CD4-positive, alpha-beta T cell treated with Interleukin-15 for 1 hour (primary cell): ENCODE results near the gene MYO1D.
"Not testable (repeated sequence)": the region's sequence is repeated elsewhere in the genome, so short reads cannot be mapped to it uniquely, and the experiment has no call there.

Experiments used
- DNase-seq: peaks from one replicate; pipeline ENCODE4 v3.0.0-alpha.2; 2020

Gene MYO1D

GRCh38 chr17:32720671-32721070, 156.3 kb downstream of the MYO1D start:
- no peak for DNase-seq

- no peak for DNase-seq
Measured at GRCh38 chr17:32719689-32720088, 157.2 kb downstream of the MYO1D start.

- DNase-seq, result not testable (repeated sequence)
Measured at GRCh38 chr17:32714922-32715321, 162.0 kb downstream of the MYO1D start.

DNA sequence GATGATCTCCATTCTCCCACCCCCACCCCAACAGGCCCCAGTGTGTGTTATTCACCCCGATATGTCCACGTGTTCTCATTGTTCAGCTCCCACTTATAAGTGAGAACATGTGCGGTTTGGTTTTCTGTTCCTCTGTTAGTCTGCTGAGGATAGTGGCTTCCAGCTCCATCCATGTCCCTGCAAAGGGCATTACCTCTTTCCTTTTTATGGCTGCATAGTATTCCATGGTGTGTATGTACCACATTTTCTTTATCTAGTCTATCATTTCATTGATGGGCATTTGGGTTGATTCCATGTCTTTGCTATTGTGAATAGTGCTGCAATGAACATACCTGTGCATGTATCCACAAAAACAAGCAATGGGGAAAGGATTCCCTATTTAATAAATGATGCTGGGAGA, 162.7 kb downstream of the MYO1D start:
- DNase-seq, result not testable (repeated sequence)

DNA sequence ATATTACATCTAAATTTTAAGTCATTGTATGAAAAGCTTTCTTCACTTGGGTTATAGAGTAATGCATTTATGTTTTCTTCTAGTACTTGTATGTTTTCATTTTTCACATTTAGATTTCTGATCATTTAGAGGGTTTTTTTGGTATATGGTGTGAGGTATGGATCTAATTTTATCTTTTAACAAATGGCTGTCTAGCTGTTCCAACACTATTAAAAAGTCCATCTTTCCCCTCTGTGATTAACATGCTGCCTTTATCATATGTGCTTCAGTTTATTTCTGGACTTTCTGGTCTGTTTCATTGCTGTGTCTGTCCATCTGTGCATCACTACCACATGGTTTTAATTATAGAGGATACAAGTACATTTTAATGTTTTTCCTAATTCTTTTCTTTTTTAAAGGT, 163.8 kb downstream of the MYO1D start:
- DNase-seq, result no peak

DNA sequence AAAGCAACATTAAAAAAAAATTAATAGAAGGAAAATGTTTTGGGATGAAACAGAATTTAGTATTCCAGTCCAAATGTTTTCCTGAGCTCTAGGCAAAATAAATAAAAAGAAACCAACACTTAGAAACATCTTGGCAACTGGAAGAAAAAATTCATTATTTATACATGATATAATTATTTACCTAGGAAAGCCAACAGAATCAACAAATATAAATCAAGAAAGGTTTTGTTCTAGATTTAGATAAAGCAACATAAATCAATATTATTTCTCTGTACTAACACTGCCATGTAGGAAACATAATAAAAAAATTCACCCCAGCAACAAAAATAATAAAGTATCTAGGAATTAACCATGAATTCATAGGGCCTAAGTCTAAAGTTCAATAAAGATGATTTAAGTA, 167.4 kb downstream of the MYO1D start:
- no peak for DNase-seq

GRCh38 chr17:32701871-32702270, 175.1 kb downstream of the MYO1D start:
- DNase-seq, result no peak

DNA sequence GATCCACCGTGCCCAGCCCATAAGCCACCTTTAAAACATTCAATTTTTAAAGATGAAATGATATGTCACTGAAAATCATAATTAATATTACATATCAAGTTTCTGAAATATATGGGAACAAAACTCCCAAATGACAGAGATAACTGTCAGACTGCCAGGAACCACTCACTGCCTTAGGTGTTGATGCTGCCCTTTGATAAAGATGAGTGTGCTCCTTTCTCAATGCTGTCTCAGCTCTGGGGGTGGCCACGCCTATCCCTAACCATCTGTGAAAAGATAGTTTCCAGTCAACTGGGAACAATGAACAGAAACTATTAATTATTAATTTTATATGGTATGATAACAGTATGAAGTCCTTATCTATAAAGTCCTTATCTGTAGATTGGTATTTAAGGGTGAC, 177.7 kb downstream of the MYO1D start:
- no peak for DNase-seq

- DNase-seq, result no peak
Measured at GRCh38 chr17:32697728-32698625, 178.9 kb downstream of the MYO1D start.

- no peak for DNase-seq
Measured at GRCh38 chr17:32696426-32696825, 180.5 kb downstream of the MYO1D start.

DNA sequence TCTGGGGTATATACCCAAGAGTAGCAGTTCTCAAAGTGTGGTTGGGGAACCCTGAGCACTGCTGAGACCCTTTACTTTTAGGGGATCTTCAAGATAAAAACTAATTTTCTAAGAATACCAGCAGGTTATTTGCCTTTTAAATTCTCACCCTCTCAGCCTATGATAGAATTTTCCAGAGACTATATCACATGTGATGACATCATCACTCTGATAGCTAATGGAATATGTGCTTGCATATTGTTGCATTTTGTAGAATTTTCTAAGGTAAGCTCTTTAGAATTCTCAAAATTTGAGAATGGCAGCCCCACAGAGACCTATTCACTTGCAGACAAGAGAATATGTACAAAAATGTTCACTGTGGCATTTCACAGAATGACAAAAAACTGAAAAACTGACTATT, 181.1 kb downstream of the MYO1D start:
- no peak for DNase-seq

- DNase-seq, result no peak
Measured at GRCh38 chr17:32693194-32693897, 183.6 kb downstream of the MYO1D start.

DNA sequence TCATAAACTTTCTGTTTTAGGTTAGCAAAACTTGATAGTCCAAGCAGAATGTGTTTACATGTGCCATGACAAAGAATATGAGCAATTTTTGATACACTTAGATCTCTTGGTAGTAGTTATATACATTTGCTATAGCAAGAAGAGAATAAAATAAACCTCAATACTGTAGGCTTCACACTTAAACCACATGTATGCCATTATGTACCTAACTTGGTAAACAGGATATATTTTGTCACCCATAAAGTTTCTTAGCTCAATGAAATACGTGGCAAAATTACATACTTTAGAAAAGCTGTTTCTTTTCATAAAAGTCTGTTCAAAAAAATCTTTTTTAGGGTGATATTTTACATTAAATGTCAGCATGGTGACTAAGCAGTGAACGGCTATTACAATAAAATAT, 184.7 kb downstream of the MYO1D start:
- no peak for DNase-seq

- DNase-seq, result no peak
Measured at GRCh38 chr17:32689348-32689747, 187.6 kb downstream of the MYO1D start.

DNA sequence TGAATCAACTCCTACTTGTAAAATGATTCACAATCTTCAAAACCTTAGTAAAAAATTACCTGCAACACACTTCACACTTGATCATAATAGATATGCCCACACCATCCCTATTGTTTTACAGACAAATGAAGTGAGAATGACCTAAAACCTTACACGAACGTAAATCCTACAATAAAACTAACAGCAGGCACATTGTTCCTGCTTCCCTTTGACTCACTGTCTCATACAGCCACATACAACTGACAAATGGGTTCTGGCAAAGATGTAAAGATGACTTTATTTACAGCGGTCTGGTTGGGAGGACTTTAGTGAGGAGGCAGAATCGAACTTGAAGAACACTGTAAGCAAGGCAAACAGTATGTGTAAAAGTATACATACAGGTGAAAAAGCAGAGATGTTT, 188.7 kb downstream of the MYO1D start:
- DNase-seq, result no peak

DNA sequence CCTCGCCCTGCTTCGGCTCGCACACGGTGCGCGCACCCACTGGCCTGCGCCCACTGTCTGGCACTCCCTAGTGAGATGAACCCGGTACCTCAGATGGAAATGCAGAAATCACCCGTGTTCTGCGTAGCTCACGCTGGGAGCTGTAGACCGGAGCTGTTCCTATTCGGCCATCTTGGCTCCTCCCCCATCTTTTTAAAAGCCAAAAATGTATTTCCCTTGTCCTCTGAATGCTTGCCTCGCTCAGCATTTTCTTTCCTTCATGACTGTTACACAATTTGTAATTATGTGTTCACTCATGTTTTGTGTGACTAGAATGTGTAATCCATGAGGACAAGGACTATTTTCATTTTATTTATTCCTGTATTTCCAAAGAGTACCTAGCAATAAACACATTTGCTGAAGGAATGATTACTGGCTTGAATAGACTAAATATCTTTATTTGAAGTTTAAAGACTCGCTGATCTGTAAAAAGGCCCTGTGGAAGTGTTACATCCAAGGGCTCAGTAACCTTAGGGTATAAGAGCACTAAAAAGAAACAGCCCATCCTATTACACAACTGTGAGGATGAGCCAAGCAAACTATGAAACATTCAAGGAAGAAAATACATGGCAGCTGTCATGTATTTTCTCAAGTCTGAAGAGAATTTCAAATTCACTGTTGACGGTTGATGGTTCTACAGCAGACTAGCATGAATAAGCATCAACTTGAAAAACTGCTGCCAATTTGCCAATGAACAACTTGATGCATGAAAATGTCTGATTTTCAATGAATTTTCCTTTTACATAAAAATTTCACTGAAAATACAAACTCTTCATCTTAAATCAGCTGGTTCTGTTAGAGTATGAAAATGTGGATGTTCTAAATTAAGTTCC, 192.6 kb downstream of the MYO1D start:
- no peak for DNase-seq

DNA sequence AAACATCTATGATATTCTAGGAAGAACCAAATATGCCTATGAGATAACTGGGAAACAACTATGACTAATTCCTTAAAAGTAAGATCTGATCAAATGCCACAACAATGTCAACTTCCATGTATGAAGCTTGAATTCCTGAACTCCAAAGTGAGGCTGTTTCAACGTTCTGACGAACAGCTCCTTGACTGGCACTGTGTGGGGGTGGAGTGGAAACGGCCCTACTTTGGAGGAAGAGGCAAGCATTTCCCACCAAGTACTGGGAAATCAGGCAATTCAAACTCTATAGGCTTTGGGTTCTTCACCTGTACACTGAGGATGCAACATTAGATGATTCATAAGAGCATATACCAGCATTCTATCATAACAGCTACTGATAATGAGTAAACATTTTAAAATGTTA, 203.0 kb downstream of the MYO1D start:
- no peak for DNase-seq

- DNase-seq, result no peak
Measured at GRCh38 chr17:32672711-32673110, 204.2 kb downstream of the MYO1D start.

DNA sequence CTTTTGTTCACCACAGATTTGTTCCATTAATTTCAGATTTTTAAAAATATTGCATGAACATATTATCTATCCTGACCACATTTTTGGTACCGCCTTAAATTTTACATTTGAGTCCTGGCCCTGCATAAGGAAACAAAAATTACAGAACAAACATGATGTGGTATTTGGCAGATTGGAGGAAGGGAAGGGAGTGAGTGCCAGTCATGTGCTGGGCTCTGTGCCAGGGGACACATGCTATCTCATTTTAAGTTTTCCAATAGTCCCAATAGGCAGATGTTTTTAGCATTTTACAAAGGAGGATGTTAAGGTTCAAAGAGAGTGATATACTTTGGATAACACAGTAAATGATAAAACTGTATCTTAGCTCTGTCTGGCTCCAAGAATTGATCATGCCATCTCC, 205.0 kb downstream of the MYO1D start:
- no peak for DNase-seq

DNA sequence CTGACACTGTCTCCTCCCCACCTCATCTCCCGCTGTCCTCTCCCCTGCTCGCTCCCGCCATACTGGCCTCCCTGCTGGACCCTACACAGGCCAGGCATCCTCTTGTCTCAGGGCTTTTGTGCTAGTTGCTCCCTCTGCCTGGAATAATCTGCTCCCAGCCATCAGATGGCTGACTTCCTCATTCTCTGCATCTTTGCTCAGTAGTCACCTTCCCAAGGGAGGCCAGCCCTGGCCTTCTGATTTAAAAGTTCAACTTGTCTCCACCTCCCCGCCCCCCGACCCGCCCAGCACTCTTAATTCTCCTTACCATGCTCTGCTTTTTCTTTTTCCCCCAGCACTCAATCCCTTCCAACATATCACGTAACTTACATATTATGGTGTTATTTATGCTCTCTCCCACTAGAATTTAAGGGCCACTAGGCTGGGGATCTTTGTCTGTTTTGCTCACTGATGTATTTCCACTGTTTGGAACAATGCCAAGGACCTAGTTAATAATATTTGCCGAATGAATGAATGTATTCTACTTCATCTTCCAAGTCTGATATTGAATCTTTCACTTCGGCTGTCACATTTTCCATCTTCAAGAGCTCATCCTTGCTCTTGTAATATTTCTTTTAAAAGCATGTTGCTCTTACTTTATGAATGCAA, 211.9 kb downstream of the MYO1D start:
- no peak for DNase-seq

DNA sequence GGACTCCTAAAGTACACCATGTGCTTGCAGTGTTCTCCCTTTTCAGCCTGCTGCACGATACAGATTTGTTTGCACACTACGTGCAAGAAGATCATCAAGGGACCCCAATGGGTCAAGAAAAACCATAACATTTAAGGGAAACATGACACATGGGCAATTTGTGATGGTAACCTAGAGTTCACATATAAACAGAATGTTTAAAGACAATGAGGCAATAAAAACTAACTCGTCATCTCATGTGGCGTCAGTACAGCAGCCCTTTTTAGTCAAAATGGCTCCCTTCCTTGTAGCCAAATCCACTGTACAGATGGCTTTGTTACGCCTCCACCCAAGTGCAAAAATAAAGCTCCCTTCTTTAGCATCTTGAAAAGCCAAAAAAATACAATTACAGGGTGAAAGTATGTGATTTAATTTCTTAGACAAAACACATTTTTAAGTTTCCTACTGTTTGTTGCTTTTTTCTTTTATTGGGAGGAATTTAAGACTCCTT, 216.4 kb downstream of the MYO1D start:
- no peak for DNase-seq

- DNase-seq, result peak; percentile 39
Measured at GRCh38 chr17:32659419-32659842, 217.5 kb downstream of the MYO1D start.
